Measurements from ENCODE around the gene RANBP9. TPM values are rescaled to one million over a fixed set of nuclear protein-coding genes. Genes with fewer than 3 reads are reported as not detected.

RANBP9 gene
- polyA plus RNA-seq, 1 experiment, result 14.4 TPM

- Histone ChIP-seq H3K4me3 (ENCODE audit: low read depth, low read length) (no peak overlapping the region), H3K36me3 (ENCODE audit: control insufficient read depth, insufficient read depth, low read length) (no peaks in the 10 kb centered on the region), H3K27me3 (ENCODE audit: control insufficient read depth, insufficient read depth, low read length) (no peaks in the 10 kb centered on the region)
- no peak for TF ChIP-seq CTCF (IDR thresholded peaks at IDR 0.05; ENCODE audit: insufficient read depth, low read depth, low read length)
- no peak for DNase-seq (ENCODE audit: low read depth)
- CTCF ChIA-PET, result interaction anchor here (1.2 to 1.4 kb wide), 2 partner anchors 8 to 38 kb away, joined by 3 to 6 read pairs; no protein-coding TSS in a partner anchor
- POLR2A ChIA-PET, result no interaction called here
Observed at GRCh38 chr6:13613029-13613594, 98.5 kb downstream of the RANBP9 start.

GRCh38 chr6:13611715-13612114 is 99.9 kb downstream of the RANBP9 start:
- no peak for TF ChIP-seq CTCF (IDR thresholded peaks at IDR 0.05; ENCODE audit: insufficient read depth, low read depth, low read length)
- Histone ChIP-seq H3K4me3 (ENCODE audit: low read depth, low read length) (no peak overlapping the region), H3K36me3 (ENCODE audit: control insufficient read depth, insufficient read depth, low read length) (no peaks in the 10 kb centered on the region), H3K27me3 (ENCODE audit: control insufficient read depth, insufficient read depth, low read length) (no peaks in the 10 kb centered on the region)
- no peak for DNase-seq (ENCODE audit: low read depth)
- CTCF ChIA-PET, result interaction anchor here (1.4 kb wide), 1 partner anchor 37 kb away, joined by 6 read pairs; no protein-coding TSS in a partner anchor
- POLR2A ChIA-PET, result no interaction called here

DNA sequence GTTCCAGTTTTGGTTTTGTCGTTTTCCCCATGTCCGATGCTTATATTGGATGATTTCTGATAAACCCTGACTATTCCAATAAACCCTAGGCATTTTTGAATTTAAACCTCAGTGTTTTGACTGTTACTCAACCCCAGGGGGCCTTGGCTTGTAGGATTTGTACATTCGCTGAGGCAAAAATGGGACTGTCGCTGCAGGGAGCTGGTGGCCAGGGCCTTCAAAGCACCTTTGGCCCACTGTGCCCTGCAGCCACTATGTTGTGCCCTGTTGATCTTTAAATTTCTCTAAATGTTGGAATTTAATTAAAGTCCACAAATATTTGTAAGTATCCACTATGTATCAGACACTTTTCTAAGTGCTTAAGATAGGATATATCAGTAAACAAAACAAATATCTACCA is 106.0 kb downstream of the RANBP9 start:
- POLR2A ChIA-PET, result no interaction called here
- TF ChIP-seq CTCF (IDR thresholded peaks at IDR 0.05; ENCODE audit: insufficient read depth, low read depth, low read length), result no peak

GRCh38 chr6:13604546-13605416 is 106.9 kb downstream of the RANBP9 start:
- H3K27me3 ChIP-seq (ENCODE audit: control insufficient read depth, insufficient read depth, low read length), result no peaks in the 10 kb centered on the region
- no peak for TF ChIP-seq CTCF (IDR thresholded peaks at IDR 0.05; ENCODE audit: insufficient read depth, low read depth, low read length)
- ChIA-PET CTCF (interaction anchor here (0.6 to 1.6 kb wide), 4 partner anchors 8 to 48 kb away, joined by 3 to 5 read pairs (median 4); partner anchors contain the start of genes NOL7 and SIRT5), POLR2A (no interaction called here)
- no peak overlapping the region for H3K4me3 ChIP-seq (ENCODE audit: low read depth, low read length)
- H3K36me3 ChIP-seq (ENCODE audit: control insufficient read depth, insufficient read depth, low read length), result peaks cover 4% of the 10 kb centered on the region; the same call in 1 of the 2 replicates
- no peak for DNase-seq (ENCODE audit: low read depth)

More for the DNA sequence above, 106.0 kb downstream of the RANBP9 start:
- H3K4me3 ChIP-seq (ENCODE audit: low read depth, low read length), result no peak overlapping the region
- CTCF ChIA-PET, result interaction anchor here (0.6 to 1.4 kb wide), 2 partner anchors 31 to 49 kb away, joined by 4 read pairs; partner anchors contain the start of gene SIRT5
- no peak for DNase-seq (ENCODE audit: low read depth)
- no peaks in the 10 kb centered on the region for H3K27me3 ChIP-seq (ENCODE audit: control insufficient read depth, insufficient read depth, low read length)
- peaks cover 4% of the 10 kb centered on the region; the same call in 1 of the 2 replicates for H3K36me3 ChIP-seq (ENCODE audit: control insufficient read depth, insufficient read depth, low read length)

DNA sequence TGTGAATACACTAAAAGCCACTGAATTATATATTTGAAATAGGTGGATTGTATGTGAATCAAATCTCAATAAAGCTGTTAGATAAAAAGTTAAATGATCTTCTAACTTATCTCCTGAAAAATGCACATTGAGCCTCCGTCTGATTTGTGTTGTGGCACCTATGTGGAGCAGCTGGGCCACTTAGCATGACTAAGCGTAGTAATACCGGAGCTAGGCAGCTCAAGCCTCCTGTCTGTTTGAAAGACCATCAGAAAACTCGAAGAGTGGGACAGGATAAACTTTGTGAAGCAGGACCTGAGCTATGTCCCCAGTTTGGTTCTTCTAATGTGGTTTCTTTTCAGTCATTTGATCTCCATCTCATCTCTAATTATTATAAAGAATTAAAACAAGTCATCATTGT is 107.5 kb downstream of the RANBP9 start:
- DNase-seq (ENCODE audit: low read depth), result no peak
- TF ChIP-seq CTCF (IDR thresholded peaks at IDR 0.05; ENCODE audit: insufficient read depth, low read depth, low read length), result no peak
- Histone ChIP-seq H3K4me3 (ENCODE audit: low read depth, low read length) (no peak overlapping the region), H3K36me3 (ENCODE audit: control insufficient read depth, insufficient read depth, low read length) (peaks cover 4% of the 10 kb centered on the region; the same call in 1 of the 2 replicates), H3K27me3 (ENCODE audit: control insufficient read depth, insufficient read depth, low read length) (no peaks in the 10 kb centered on the region)
- POLR2A ChIA-PET, result no interaction called here
- CTCF ChIA-PET, result interaction anchor here (1.0 to 1.6 kb wide), 2 partner anchors 9 to 11 kb away, joined by 3 to 5 read pairs; partner anchors contain the start of gene NOL7
